ENCODE measurements around the gene SUSD2.
"Not testable (repeated sequence)": the region's sequence is repeated elsewhere in the genome, so short reads cannot be mapped to it uniquely, and the experiment has no call there.

SUSD2 gene

DNA sequence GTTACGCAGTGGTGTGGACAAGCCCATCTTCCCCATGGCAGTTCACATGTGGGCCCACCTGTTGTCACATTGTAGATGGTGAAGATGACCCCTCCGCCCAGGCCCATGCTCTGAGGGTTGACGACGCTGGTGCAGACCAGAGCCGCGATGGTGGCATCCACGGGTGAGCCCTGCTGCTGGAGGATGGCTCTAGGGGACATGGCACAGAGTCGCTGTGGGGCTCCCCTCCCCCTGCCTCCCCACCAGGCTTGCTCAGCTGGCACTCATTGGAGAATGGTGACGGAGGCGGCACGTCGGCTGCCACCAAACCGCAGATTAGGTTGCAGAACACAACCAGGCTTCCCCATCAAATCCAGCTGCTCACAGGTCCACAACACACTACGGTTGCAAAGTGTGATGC, 52.5 kb downstream of the SUSD2 start:
- TF ChIP-seq, protein P1, sequence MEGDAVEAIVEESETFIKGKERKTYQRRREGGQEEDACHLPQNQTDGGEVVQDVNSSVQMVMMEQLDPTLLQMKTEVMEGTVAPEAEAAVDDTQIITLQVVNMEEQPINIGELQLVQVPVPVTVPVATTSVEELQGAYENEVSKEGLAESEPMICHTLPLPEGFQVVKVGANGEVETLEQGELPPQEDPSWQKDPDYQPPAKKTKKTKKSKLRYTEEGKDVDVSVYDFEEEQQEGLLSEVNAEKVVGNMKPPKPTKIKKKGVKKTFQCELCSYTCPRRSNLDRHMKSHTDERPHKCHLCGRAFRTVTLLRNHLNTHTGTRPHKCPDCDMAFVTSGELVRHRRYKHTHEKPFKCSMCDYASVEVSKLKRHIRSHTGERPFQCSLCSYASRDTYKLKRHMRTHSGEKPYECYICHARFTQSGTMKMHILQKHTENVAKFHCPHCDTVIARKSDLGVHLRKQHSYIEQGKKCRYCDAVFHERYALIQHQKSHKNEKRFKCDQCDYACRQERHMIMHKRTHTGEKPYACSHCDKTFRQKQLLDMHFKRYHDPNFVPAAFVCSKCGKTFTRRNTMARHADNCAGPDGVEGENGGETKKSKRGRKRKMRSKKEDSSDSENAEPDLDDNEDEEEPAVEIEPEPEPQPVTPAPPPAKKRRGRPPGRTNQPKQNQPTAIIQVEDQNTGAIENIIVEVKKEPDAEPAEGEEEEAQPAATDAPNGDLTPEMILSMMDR (IDR thresholded peaks at IDR 0.05) = no peak
- TF ChIP-seq ZFX (IDR thresholded peaks at IDR 0.05; ENCODE audit: borderline replicate concordance) = no peak

GRCh38 chr22:24235315-24235714, 54.0 kb downstream of the SUSD2 start:
- no peak for TF ChIP-seq ZFX (IDR thresholded peaks at IDR 0.05; ENCODE audit: borderline replicate concordance)
- TF ChIP-seq, protein P1 (IDR thresholded peaks at IDR 0.05) = no peak
- no peak overlapping the region for H3K27ac ChIP-seq

More for the DNA sequence above, 52.5 kb downstream of the SUSD2 start:
- H3K27ac ChIP-seq = no peak overlapping the region

GRCh38 chr22:24236656-24237055, 55.4 kb downstream of the SUSD2 start:
- H3K27ac ChIP-seq = no peak overlapping the region
- no peak for TF ChIP-seq ZFX (IDR thresholded peaks at IDR 0.05; ENCODE audit: borderline replicate concordance)
- TF ChIP-seq, protein P1 (IDR thresholded peaks at IDR 0.05) = no peak

DNA sequence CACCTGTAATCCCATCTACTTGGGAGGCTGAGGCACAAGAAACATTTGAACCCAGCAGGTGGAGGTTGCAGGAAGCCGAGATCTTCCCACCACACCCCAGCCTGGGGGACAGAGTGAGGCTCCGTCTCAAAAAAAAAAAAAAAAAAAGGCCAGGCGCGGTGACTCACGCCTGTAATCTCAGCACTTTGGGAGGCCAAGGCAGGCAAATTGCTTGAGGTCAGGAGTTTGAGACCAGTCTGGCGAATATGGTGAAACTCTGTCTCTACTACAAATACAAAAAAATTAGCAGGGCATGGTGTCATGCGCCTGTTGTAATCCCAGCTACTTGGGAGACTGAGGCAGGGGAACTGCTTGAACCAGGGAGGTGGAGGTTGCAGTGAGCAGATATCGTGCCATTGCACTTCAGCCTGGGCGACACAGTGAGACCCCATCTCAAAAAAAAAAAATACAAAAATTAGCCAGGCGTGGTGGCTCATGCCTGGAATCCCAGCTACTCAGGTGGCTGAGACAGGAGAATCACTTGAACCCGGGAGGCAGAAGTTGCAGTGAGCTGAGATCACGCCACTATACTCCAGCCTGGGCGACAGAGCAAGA, 56.9 kb downstream of the SUSD2 start:
- not testable (repeated sequence) for H3K27ac ChIP-seq
